Astrocyte of the spinal cord (primary cell): ENCODE data around the gene SOCS1.
"Not testable (repeated sequence)": the region's sequence is repeated elsewhere in the genome, so short reads cannot be mapped to it uniquely, and the experiment has no call there.

ENCODE experiments used
- DNase-seq: peaks from one replicate; pipeline ENCODE4 v3.0.0; 2011; ENCODE audit warnings: low read depth, low spot score
- H3K4me3 ChIP-seq: 2 replicates; pipeline ENCODE4 v1.5.1; 2011; ENCODE audit warnings: low read depth, mild to moderate bottlenecking, low read length, moderate library complexity
- CTCF ChIP-seq: IDR thresholded peaks from 2 replicates; pipeline ENCODE4 v1.5.1; 2012; ENCODE audit warnings: low read depth, mild to moderate bottlenecking, low read length, inconsistent platforms
- in situ Hi-C: cut with HindIII; loops from 2 replicates; pipeline ENCODE4 v1.10.0; 2017; ENCODE audit warnings: low sequenced_read_pairs

SOCS1 gene

GRCh38 chr16:11224096-11224893, 31.7 kb downstream of the SOCS1 start:
- H3K4me3 ChIP-seq: no peak overlapping the region
- TF ChIP-seq CTCF: no peak
- in situ Hi-C loops: no loop called here
- DNase-seq: no peak

- H3K4me3 ChIP-seq, in situ Hi-C loops, DNase-seq: not testable (repeated sequence)
Measured at GRCh38 chr16:11220507-11220906, 35.5 kb downstream of the SOCS1 start.

GRCh38 chr16:11219178-11219577, 36.8 kb downstream of the SOCS1 start:
- H3K4me3 ChIP-seq: no peak overlapping the region
- DNase-seq: no peak
- no peak for TF ChIP-seq CTCF
- in situ Hi-C loops: no loop called here

- peak; percentile 26 for DNase-seq
- peak; percentile 57 for TF ChIP-seq CTCF
- no peak overlapping the region for H3K4me3 ChIP-seq
- in situ Hi-C loops: no loop called here
Measured at GRCh38 chr16:11218604-11218962, 37.4 kb downstream of the SOCS1 start.

- in situ Hi-C loops: no loop called here
- H3K4me3 ChIP-seq: no peak overlapping the region
- TF ChIP-seq CTCF: no peak
- no peak for DNase-seq
Measured at GRCh38 chr16:11217651-11218603, 38.1 kb downstream of the SOCS1 start.

GRCh38 chr16:11215935-11216556, 40.0 kb downstream of the SOCS1 start:
- no peak overlapping the region for H3K4me3 ChIP-seq
- DNase-seq: no peak
- in situ Hi-C loops: no loop called here
- no peak for TF ChIP-seq CTCF

- no peak overlapping the region for H3K4me3 ChIP-seq
- DNase-seq: no peak
- in situ Hi-C loops: no loop called here
- TF ChIP-seq CTCF: no peak
Measured at GRCh38 chr16:11213799-11214198, 42.2 kb downstream of the SOCS1 start.
